HG03159 (cell line): ENCODE results near the gene AQR.
A peak's percentile ranks its signal among the peaks of the same experiment; 100 is the strongest.

Experiments used
- ATAC-seq: cut with Tn5 transposase; IDR thresholded peaks from one replicate; pipeline ENCODE4 v1.9.1; 2021; ENCODE audit warnings: mild to moderate bottlenecking, moderate library complexity; ENCODE audit not compliant: unreplicated experiment

The AQR gene

GRCh38 chr15:34969340-34970097 lies at the start of gene AQR:
TSS of gene AQR (minus strand) at chr15:34969742. CDS start at chr15:34969613, 129 bp downstream.
- peak; percentile 99 for ATAC-seq

DNA sequence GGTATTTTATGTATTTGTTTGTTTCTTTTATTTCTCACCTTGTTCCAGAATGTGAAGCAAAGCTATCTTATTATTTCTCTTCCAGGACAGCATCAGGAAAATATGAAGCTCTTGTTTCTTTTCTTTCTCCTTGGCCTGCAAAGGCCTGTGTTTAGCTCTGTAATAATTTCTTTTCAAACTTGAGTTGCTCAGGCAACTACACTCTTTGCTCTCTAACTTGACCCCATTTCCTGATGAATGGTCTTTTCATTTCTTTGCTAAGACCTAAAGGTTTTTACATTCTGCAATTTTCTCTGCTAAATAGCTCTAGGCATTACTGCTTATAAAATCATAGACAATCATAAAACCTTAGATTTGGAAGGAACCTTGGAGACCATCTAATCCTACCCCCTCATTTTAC lies 44.7 kb upstream of the AQR start:
- no peak for ATAC-seq

DNA sequence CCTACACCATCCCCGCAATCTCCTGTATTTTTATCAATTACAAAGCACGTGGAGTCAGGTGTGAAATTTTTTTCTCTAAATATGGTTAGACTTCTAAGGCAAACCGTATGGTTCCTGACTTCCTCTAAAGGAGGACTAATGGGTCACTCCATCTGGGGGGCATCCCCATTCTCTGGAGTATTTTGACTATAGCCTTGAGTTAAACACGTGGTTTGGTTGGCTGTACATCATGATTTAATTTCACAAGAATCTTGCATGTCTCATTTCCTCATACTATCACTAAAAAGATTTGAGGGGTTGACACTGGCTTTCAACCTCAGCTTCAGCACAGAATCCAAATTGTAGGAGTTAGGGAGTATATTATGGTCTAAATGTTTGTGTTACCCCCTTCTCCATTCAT lies 43.8 kb upstream of the AQR start:
- ATAC-seq: no peak

DNA sequence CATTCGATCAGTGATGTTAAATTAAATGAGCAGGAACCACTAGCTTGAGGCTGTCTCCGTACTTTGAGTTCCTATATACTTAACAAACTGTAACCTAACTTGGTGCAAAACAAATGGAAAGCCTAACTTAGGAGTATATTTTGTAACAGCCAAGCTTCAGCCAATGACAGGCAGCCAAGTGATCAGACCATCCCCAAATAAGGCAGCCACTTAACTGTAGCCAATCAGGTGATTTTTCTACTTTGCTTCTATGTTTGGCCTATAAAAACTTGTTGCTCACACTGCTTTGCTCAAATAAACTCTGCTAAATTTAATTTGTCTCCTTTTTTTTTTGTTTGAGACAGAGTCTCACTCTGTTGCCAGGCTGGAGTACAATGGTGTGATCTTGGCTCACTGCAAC lies 37.9 kb upstream of the AQR start:
- no peak for ATAC-seq

GRCh38 chr15:35005933-35006332 lies 36.4 kb upstream of the AQR start:
- no peak for ATAC-seq

DNA sequence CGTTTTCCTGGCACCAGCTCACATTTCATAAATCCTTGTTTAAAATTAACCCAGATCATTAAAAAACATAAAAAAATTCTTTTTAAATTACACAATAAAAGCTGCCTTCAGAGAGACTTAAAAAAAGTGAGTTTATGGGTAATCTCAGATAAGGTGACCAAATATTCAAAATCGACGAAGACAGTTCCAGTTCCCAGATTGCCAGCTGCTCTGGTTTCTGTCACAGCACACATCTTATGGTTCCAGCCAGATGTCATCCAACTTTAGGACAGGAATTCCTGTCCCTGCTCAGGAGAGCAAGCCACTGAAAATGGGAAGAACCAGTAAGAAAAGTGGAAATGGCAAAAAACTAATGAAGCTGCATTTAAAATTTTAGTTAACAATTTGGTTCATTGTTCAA lies 34.4 kb upstream of the AQR start:
- no peak for ATAC-seq

- no peak for ATAC-seq
These were observed 31.0 kb upstream of the AQR start for GRCh38 chr15:35000511-35000910.

DNA sequence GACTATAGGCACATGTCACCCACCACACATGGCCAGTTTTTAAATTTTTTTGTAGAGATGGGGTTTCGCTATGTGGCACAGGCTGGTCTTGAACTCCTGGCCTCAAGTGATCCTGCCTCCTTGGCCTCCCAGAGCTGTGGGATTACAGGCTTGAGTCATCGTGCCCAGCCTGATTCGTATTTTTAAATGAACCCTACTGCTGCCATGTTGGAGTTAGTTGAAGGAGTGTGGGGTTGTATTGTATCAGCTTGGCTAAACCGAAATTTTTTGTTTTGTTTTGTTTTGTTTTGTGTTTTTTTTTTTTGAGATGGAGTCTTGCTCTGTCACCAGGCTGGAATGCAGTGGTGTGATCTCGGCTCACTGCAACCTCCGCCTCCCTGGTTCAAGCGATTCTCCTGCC lies 30.4 kb upstream of the AQR start:
- ATAC-seq: no peak

DNA sequence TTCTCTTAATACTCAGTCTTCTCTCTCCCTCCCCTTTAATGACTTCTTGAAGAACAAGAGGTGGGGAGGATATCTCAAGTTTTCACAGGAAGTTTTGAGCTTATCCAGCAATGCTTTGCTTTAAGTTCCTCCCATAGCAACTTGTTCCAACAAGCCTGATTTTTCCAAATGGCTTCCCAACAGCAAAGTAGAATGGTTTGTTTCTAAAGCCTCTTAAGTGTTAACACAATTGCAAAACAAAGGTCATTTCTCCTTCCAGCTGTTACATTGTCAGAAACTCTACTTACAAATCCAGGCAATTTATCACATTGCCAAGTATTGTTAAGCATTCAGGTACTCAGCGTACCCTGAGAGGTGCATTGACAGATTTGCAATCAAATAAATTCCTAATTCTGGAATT lies 25.4 kb upstream of the AQR start:
- ATAC-seq: no peak

DNA sequence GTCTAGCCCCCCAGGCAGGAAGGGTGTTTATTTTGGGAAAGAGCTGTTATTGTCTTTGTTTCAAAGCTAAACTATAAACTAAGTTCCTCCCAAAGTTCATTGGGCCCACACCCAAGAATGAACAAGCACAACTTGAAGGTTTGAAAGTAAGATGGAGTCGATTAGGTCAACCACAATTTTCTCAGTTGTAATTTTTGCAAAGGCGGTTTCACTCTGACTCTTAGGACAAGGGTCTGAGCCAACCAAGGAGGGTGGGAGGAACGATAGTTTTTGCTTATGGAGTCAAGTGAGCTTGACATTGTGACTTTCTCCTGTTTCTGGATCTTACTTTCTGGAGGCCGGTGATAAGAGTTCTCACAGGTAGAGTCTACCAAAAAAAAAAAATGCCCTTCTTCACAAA lies 24.3 kb upstream of the AQR start:
- peak; percentile 95 for ATAC-seq

GRCh38 chr15:34993412-34993811 lies 23.9 kb upstream of the AQR start:
- no peak for ATAC-seq

DNA sequence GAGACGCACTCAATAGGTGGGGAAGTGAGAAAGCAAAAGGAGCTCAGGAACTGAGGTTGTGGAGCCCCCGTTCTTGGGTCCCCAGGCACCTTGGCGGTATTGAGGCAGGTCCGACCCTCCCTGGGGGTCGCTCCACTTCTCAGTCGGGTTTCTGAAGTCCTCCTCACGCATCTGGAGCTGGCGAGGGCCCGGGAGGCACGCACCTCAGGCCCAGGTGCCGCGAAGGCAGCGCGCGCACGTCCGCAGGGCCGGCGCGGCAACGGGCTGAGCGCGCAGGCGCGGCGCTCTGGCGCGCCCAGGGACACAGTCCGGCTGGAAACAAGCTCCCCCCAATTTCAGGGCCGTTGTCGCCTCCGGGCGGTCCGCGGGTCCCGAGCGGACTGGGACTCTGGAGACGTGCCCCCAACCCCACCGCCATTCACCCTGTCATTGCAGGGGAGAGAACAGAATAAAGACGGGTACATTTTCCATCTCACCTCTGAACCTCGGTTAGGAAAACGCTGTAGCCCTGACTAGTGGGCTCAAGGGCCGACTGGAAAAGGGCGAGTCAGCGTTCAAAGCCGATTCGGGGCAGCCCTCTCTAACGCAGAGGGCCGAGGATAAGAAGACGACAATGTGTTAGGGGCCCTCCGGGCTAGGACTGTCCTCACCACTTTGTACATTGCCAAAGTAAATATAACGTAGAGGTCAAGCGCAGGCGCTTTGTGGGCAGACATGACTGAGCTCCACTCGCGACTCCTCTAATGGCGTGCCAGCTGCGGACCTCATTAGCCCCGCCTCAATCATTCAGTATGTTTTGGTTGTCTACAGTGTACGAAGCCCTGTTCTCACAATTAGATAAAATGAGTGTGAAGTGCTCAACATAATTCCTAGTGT lies 18.7 kb upstream of the AQR start, which contains the start of gene ZNF770:
TSS of gene ZNF770 (minus strand) at position 261 of the 876 bp plus-strand sequence. CDS start 4,853 bp downstream, outside the sequence.
- ATAC-seq: peak; percentile 76

GRCh38 chr15:34987609-34988026 lies 18.1 kb upstream of the AQR start:
- no peak for ATAC-seq

GRCh38 chr15:34986771-34987480 lies 17.4 kb upstream of the AQR start:
- no peak for ATAC-seq

DNA sequence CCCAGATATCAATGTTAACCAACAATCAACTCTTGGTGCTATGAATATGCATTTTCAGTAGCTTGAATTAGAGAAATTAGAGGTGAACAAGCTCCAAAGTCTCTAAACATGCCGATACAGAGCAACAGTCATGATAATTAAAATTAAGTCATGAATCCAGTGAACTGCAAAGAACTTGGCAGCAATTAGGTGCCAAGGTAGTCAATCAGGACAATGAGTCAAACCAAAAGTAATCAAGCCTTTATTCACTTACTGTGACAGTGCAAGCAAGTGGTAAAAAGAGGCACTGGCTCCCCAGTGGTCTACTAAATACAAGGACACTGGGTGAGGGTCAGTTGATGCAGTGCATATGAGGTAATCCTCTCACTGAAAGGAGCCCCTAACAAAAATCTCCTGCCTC lies 16.8 kb upstream of the AQR start:
- no peak for ATAC-seq

- ATAC-seq: no peak
These were observed 15.5 kb upstream of the AQR start for GRCh38 chr15:34984889-34985630.

GRCh38 chr15:34976743-34977142 lies 7.2 kb upstream of the AQR start:
- ATAC-seq: peak; percentile 60

- no peak for ATAC-seq
These were observed 6.5 kb upstream of the AQR start for GRCh38 chr15:34976073-34976472.

DNA sequence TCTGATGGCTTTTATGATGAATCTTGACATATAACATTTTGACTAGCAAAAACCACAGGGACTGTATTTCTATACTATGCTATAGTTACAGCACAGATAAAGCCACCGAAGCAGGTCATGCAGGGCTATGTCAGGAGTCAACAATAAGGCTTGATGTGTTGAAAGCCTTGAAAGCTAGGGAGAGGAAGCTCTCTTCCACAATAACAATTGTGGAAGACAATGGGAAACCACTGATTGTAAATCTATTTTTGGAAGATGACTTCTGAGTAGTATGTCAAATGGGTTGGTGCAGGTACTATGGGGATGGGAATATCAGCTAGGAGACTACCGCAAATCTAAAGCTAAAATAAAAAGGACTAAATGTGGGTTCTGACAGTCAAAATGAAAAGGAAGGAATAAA lies 4.0 kb upstream of the AQR start:
- ATAC-seq: no peak

- ATAC-seq: peak; percentile 4
These were observed 629 bp upstream of the AQR start for GRCh38 chr15:34970098-34970643.
